GM20000 (cell line): ENCODE data around the gene CFAP206.

Experiments
- DNase-seq: peaks from one replicate; pipeline ENCODE4 v3.0.0; 2012; ENCODE audit warnings: low spot score
- CTCF ChIP-seq: IDR thresholded peaks from 2 replicates; pipeline ENCODE4 v1.5.1; 2012; ENCODE audit warnings: mild to moderate bottlenecking, control low read depth; ENCODE audit errors: extremely low read depth, missing control alignments

Gene CFAP206

GRCh38 chr6:87407901-87408720 is at the start of gene CFAP206:
Gene CFAP206 (plus strand): TSS chr6:87407972. CDS start chr6:87409840, 1,868 bp downstream.
- no peak for TF ChIP-seq CTCF
- DNase-seq, result peak; percentile 88

GRCh38 chr6:87364602-87365252 is 43.0 kb upstream of the CFAP206 start:
- no peak for TF ChIP-seq CTCF
- DNase-seq, result no peak

- TF ChIP-seq CTCF, result no peak
- no peak for DNase-seq
These were observed 41.5 kb upstream of the CFAP206 start for GRCh38 chr6:87366072-87366827.

GRCh38 chr6:87366899-87367298 is 40.9 kb upstream of the CFAP206 start:
- no peak for TF ChIP-seq CTCF
- DNase-seq, result peak; percentile 7

- no peak for DNase-seq
- TF ChIP-seq CTCF, result no peak
These were observed 34.4 kb upstream of the CFAP206 start for GRCh38 chr6:87373377-87373776.

- DNase-seq, result no peak
- no peak for TF ChIP-seq CTCF
These were observed 32.5 kb upstream of the CFAP206 start for GRCh38 chr6:87375315-87375714.

- no peak for TF ChIP-seq CTCF
- no peak for DNase-seq
These were observed 31.1 kb upstream of the CFAP206 start for GRCh38 chr6:87376643-87377042.
